HEK293 (cell line): ENCODE results near the gene ABCG8.

Source experiments
- CTCF ChIA-PET: fragments of 350-600 bp; formaldehyde crosslinking; extraction: SDS; loops from one replicate; lab custom pipeline; 2021; ENCODE audit warnings: antibody characterized with exemption; lab: Yijun Ruan, JAX
- POLR2A ChIA-PET: fragments of 300-600 bp; formaldehyde crosslinking; extraction: SDS; loops from one replicate; lab custom pipeline; 2020; ENCODE audit warnings: antibody characterized with exemption, inconsistent platforms; lab: Yijun Ruan, JAX
- H3K27ac ChIP-seq: fragments of 200-500 bp; sonication (Bioruptor generic); 2 replicates; pipeline ENCODE4 v1.5.1; 2014; ENCODE audit warnings: low read depth, low read length, control low read depth, inconsistent platforms; ENCODE audit errors: extremely low read depth
- H3K36me3 ChIP-seq, 2 experiments: fragments of 200-500 bp in 1 of 2; sonication (Bioruptor generic) in 1 of 2; 1 replicate in 1 of 2; 2 replicates in 1 of 2; pipeline ENCODE4 v1.5.1; 2014 to 2017; ENCODE audit warnings: inconsistent platforms in 2 of 2, low read length in 2 of 2; ENCODE audit not compliant: control insufficient read depth in 2 of 2, insufficient read depth in 1 of 2
- H3K4me1 ChIP-seq: fragments of 200-500 bp; sonication (Bioruptor generic); 2 replicates; pipeline ENCODE4 v1.5.1; 2014; ENCODE audit warnings: mild to moderate bottlenecking, low read length, inconsistent platforms; ENCODE audit not compliant: control insufficient read depth, insufficient read depth
- H3K4me3 ChIP-seq: 2 replicates; pipeline ENCODE4 v1.5.1; 2011; ENCODE audit warnings: low read depth, mild to moderate bottlenecking, control low read depth, low read length, moderate library complexity
- H3K9me3 ChIP-seq: fragments of 200-500 bp; sonication (Bioruptor generic); 2 replicates; pipeline ENCODE4 v1.5.1; 2014; ENCODE audit warnings: low read depth, low read length, inconsistent platforms; ENCODE audit not compliant: control insufficient read depth, insufficient read depth
- BCL11B ChIP-seq: fragments of 450-650 bp; formaldehyde crosslinking; IDR thresholded peaks from 2 replicates; pipeline ENCODE4 v1.5.1; 2016; ENCODE audit warnings: low read depth, missing biosample characterization, missing genetic modification characterization
- KLF8 ChIP-seq: fragments of 450-650 bp; formaldehyde crosslinking; IDR thresholded peaks from 2 replicates; pipeline ENCODE4 v1.5.1; 2016; ENCODE audit warnings: missing biosample characterization, missing genetic modification characterization
- MYNN ChIP-seq: fragments of 450-650 bp; formaldehyde crosslinking; IDR thresholded peaks from 2 replicates; pipeline ENCODE4 v1.5.1; 2016; ENCODE audit warnings: missing biosample characterization, missing genetic modification characterization, borderline replicate concordance
- MZF1 ChIP-seq: fragments of 450-650 bp; formaldehyde crosslinking; IDR thresholded peaks from 2 replicates; pipeline ENCODE4 v1.5.1; 2017; ENCODE audit warnings: missing biosample characterization, missing genetic modification characterization, borderline replicate concordance
- RBAK ChIP-seq: fragments of 450-650 bp; formaldehyde crosslinking; IDR thresholded peaks from 2 replicates; pipeline ENCODE4 v1.5.1; 2016; ENCODE audit warnings: missing biosample characterization, missing genetic modification characterization
- ZNF174 ChIP-seq: fragments of 450-650 bp; formaldehyde crosslinking; IDR thresholded peaks from 2 replicates; pipeline ENCODE4 v1.5.0; 2017; ENCODE audit warnings: missing biosample characterization, mild to moderate bottlenecking, missing genetic modification characterization
- ZNF266 ChIP-seq: fragments of 450-650 bp; formaldehyde crosslinking; IDR thresholded peaks from 2 replicates; pipeline ENCODE4 v1.5.1; 2016; ENCODE audit warnings: missing biosample characterization, missing genetic modification characterization, low read depth
- ZNF366 ChIP-seq: fragments of 450-650 bp; formaldehyde crosslinking; conservative IDR thresholded peaks from 2 replicates; pipeline ENCODE4 v1.5.1; 2016; ENCODE audit warnings: missing biosample characterization, missing genetic modification characterization
- ZNF426 ChIP-seq: fragments of 450-650 bp; formaldehyde crosslinking; IDR thresholded peaks from 2 replicates; pipeline ENCODE4 v1.5.1; 2017; ENCODE audit warnings: missing biosample characterization, missing genetic modification characterization, mild to moderate bottlenecking, inconsistent platforms, moderate library complexity
- ZNF473 ChIP-seq: fragments of 450-650 bp; formaldehyde crosslinking; IDR thresholded peaks from 2 replicates; pipeline ENCODE4 v1.5.1; 2017; ENCODE audit warnings: missing biosample characterization, missing genetic modification characterization
- ZNF600 ChIP-seq: fragments of 450-650 bp; formaldehyde crosslinking; IDR thresholded peaks from 2 replicates; pipeline ENCODE4 v1.5.1; 2016; ENCODE audit warnings: missing biosample characterization, missing genetic modification characterization
- ZNF677 ChIP-seq: fragments of 450-650 bp; IDR thresholded peaks from 2 replicates; pipeline ENCODE4 v1.5.0; 2018; ENCODE audit warnings: missing biosample characterization, mild to moderate bottlenecking, missing genetic modification characterization, moderate library complexity
- ZNF707 ChIP-seq: fragments of 450-650 bp; formaldehyde crosslinking; IDR thresholded peaks from 2 replicates; pipeline ENCODE4 v1.5.1; 2016; ENCODE audit warnings: missing biosample characterization, missing genetic modification characterization
- TF ChIP-seq, protein P1 (sequence below): fragments of 450-650 bp; formaldehyde crosslinking; IDR thresholded peaks from 2 replicates; pipeline ENCODE4 v1.5.1; 2017; ENCODE audit warnings: missing biosample characterization, missing genetic modification characterization
- TF ChIP-seq, protein P2 (sequence below): fragments of 450-650 bp; formaldehyde crosslinking; IDR thresholded peaks from 2 replicates; pipeline ENCODE4 v1.5.1; 2016; ENCODE audit warnings: missing biosample characterization, missing genetic modification characterization
- TF ChIP-seq, protein P3 (sequence below): fragments of 450-650 bp; formaldehyde crosslinking; IDR thresholded peaks from 2 replicates; pipeline ENCODE4 v1.5.1; 2017; ENCODE audit warnings: missing biosample characterization, missing genetic modification characterization
- TF ChIP-seq, protein P4 (sequence below): fragments of 450-650 bp; formaldehyde crosslinking; IDR thresholded peaks from 2 replicates; pipeline ENCODE4 v1.5.1; 2016; ENCODE audit warnings: missing biosample characterization, missing genetic modification characterization

Gene ABCG8

DNA sequence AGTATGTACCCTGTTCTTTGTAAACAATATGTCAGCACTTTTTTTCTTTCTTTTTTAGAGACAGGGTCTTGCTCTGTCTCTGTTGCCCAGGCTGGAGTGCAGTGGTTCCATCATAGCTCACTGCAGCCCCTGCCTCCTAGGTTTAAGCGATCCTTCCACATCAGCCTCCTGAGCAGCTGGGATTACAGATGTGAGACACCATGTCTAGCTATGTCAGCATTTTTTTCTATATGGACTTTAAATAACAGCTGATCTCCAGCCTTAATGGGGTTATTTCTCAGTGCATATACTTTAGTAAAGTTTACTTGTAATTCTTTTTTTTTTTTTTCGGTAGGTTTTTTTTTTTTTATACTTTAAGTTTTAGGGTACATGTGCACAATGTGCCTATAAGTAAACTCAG lies 26.8 kb upstream of the ABCG8 start:
- H3K27ac ChIP-seq: no peak overlapping the region
- ChIA-PET POLR2A (interaction anchor here (0.7 kb wide), 1 partner anchor 969 kb away, joined by 4 read pairs; no protein-coding TSS in a partner anchor), CTCF (no interaction called here)
- H3K36me3 ChIP-seq: peaks cover 0 to 9% of the 10 kb centered on the region in 2 experiments; a peak in 2 of 3 replicates
- TF ChIP-seq, protein P1, sequence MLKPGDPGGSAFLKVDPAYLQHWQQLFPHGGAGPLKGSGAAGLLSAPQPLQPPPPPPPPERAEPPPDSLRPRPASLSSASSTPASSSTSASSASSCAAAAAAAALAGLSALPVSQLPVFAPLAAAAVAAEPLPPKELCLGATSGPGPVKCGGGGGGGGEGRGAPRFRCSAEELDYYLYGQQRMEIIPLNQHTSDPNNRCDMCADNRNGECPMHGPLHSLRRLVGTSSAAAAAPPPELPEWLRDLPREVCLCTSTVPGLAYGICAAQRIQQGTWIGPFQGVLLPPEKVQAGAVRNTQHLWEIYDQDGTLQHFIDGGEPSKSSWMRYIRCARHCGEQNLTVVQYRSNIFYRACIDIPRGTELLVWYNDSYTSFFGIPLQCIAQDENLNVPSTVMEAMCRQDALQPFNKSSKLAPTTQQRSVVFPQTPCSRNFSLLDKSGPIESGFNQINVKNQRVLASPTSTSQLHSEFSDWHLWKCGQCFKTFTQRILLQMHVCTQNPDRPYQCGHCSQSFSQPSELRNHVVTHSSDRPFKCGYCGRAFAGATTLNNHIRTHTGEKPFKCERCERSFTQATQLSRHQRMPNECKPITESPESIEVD: no peak
- TF ChIP-seq ZNF174 (tag by site-specific recombination) (no peak), MYNN (tag by site-specific recombination) (no peak)
- TF ChIP-seq, protein P2, sequence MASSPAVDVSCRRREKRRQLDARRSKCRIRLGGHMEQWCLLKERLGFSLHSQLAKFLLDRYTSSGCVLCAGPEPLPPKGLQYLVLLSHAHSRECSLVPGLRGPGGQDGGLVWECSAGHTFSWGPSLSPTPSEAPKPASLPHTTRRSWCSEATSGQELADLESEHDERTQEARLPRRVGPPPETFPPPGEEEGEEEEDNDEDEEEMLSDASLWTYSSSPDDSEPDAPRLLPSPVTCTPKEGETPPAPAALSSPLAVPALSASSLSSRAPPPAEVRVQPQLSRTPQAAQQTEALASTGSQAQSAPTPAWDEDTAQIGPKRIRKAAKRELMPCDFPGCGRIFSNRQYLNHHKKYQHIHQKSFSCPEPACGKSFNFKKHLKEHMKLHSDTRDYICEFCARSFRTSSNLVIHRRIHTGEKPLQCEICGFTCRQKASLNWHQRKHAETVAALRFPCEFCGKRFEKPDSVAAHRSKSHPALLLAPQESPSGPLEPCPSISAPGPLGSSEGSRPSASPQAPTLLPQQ (tag by site-specific recombination): no peak
- H3K9me3 ChIP-seq: no peaks in the 10 kb centered on the region
- no peaks in the 10 kb centered on the region for H3K4me1 ChIP-seq
- no peak overlapping the region for H3K4me3 ChIP-seq

DNA sequence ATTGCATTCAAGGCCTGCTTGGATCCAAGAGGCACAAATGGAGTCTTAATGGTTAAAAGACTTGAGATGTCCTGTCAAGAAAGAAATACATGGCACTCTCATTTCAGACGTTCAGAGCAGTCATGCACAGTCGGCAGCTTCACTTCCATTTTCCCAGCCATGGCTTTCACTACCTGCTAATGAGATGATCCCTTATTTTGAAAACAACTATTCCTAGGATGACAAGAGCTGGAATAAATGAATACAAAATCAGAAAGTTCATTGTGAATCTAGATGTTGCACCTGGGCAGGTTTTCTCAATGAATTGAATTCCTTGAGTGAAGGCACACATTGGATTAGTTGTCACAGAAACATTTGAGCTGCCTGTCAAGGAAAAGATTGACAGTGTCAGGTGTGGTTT lies 25.8 kb upstream of the ABCG8 start:
- ChIA-PET POLR2A (interaction anchor here (0.6 kb wide), 1 partner anchor 227 kb away, joined by 3 read pairs; no protein-coding TSS in a partner anchor), CTCF (interaction anchor here (0.6 kb wide), 1 partner anchor 102 kb away, joined by 6 read pairs; no protein-coding TSS in a partner anchor)
- H3K4me1 ChIP-seq: no peaks in the 10 kb centered on the region
- H3K4me3 ChIP-seq: no peak overlapping the region
- H3K27ac ChIP-seq: no peak overlapping the region
- H3K36me3 ChIP-seq: peaks cover 0 to 9% of the 10 kb centered on the region in 2 experiments; a peak in 2 of 3 replicates
- TF ChIP-seq ZNF266 (tag by site-specific recombination) (no peak), ZNF473 (tag by site-specific recombination) (no peak), RBAK (no peak), KLF8 (tag by site-specific recombination) (no peak), BCL11B (tag by site-specific recombination) (no peak), MZF1 (tag by site-specific recombination) (no peak), ZNF600 (tag by site-specific recombination) (no peak), ZNF426 (tag by site-specific recombination) (no peak), ZNF366 (no peak), ZNF677 (tag by site-specific recombination) (no peak), ZNF707 (tag by site-specific recombination) (no peak)
- TF ChIP-seq, protein P3, sequence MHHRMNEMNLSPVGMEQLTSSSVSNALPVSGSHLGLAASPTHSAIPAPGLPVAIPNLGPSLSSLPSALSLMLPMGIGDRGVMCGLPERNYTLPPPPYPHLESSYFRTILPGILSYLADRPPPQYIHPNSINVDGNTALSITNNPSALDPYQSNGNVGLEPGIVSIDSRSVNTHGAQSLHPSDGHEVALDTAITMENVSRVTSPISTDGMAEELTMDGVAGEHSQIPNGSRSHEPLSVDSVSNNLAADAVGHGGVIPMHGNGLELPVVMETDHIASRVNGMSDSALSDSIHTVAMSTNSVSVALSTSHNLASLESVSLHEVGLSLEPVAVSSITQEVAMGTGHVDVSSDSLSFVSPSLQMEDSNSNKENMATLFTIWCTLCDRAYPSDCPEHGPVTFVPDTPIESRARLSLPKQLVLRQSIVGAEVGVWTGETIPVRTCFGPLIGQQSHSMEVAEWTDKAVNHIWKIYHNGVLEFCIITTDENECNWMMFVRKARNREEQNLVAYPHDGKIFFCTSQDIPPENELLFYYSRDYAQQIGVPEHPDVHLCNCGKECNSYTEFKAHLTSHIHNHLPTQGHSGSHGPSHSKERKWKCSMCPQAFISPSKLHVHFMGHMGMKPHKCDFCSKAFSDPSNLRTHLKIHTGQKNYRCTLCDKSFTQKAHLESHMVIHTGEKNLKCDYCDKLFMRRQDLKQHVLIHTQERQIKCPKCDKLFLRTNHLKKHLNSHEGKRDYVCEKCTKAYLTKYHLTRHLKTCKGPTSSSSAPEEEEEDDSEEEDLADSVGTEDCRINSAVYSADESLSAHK: no peak
- TF ChIP-seq, protein P4, sequence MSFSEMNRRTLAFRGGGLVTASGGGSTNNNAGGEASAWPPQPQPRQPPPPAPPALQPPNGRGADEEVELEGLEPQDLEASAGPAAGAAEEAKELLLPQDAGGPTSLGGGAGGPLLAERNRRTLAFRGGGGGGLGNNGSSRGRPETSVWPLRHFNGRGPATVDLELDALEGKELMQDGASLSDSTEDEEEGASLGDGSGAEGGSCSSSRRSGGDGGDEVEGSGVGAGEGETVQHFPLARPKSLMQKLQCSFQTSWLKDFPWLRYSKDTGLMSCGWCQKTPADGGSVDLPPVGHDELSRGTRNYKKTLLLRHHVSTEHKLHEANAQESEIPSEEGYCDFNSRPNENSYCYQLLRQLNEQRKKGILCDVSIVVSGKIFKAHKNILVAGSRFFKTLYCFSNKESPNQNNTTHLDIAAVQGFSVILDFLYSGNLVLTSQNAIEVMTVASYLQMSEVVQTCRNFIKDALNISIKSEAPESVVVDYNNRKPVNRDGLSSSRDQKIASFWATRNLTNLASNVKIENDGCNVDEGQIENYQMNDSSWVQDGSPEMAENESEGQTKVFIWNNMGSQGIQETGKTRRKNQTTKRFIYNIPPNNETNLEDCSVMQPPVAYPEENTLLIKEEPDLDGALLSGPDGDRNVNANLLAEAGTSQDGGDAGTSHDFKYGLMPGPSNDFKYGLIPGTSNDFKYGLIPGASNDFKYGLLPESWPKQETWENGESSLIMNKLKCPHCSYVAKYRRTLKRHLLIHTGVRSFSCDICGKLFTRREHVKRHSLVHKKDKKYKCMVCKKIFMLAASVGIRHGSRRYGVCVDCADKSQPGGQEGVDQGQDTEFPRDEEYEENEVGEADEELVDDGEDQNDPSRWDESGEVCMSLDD: no peak
- no peaks in the 10 kb centered on the region for H3K9me3 ChIP-seq
